ENCODE results near the gene HSPB7.

DNA sequence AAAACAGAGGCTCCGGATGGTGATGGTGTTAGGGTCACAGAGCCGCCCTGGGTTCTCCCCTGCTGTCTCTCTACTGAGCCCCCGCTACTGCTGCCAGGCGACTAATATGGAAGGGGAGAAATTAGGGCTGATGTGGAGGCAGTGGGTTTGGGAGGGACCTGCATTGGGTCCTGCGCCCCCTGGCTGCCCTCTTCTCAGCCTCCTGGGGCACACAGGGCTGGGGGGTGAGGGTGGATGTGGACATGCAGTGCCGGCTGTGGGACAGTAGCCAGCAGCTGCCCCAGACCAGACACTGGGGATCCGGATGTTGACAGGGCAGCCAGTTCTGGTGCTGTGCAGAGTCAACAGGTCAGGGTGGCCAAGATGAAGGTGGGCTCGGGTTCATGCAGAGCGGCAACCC, 24.3 kb upstream of the HSPB7 start:
- TF ChIP-seq, protein P1, sequence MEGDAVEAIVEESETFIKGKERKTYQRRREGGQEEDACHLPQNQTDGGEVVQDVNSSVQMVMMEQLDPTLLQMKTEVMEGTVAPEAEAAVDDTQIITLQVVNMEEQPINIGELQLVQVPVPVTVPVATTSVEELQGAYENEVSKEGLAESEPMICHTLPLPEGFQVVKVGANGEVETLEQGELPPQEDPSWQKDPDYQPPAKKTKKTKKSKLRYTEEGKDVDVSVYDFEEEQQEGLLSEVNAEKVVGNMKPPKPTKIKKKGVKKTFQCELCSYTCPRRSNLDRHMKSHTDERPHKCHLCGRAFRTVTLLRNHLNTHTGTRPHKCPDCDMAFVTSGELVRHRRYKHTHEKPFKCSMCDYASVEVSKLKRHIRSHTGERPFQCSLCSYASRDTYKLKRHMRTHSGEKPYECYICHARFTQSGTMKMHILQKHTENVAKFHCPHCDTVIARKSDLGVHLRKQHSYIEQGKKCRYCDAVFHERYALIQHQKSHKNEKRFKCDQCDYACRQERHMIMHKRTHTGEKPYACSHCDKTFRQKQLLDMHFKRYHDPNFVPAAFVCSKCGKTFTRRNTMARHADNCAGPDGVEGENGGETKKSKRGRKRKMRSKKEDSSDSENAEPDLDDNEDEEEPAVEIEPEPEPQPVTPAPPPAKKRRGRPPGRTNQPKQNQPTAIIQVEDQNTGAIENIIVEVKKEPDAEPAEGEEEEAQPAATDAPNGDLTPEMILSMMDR (IDR thresholded peaks at IDR 0.05; ENCODE audit: insufficient read depth, low read length, poor library complexity, severe bottlenecking): no peak
- no peak for TF ChIP-seq EZH2phosphoT487 (conservative IDR thresholded peaks at IDR 0.05; ENCODE audit: low read length)
